Epithelial cell of esophagus (primary cell): Measurements from ENCODE around the gene CLMN.
A peak's percentile ranks its signal among the peaks of the same experiment; 100 is the strongest.

Experiments
- DNase-seq: peaks from one replicate; pipeline ENCODE4 v3.0.0; 2010; ENCODE audit warnings: low read depth
- H3K4me3 ChIP-seq: 2 replicates; pipeline ENCODE4 v1.5.1; 2011; ENCODE audit warnings: mild to moderate bottlenecking, low read length, control low read depth
- TF ChIP-seq, protein P1 (sequence below): IDR thresholded peaks from 2 replicates; pipeline ENCODE4 v1.5.1; 2011; ENCODE audit warnings: low read depth, mild to moderate bottlenecking, low read length, control low read depth, inconsistent platforms; ENCODE audit not compliant: insufficient read depth; ENCODE audit errors: missing control alignments

CLMN gene

DNA sequence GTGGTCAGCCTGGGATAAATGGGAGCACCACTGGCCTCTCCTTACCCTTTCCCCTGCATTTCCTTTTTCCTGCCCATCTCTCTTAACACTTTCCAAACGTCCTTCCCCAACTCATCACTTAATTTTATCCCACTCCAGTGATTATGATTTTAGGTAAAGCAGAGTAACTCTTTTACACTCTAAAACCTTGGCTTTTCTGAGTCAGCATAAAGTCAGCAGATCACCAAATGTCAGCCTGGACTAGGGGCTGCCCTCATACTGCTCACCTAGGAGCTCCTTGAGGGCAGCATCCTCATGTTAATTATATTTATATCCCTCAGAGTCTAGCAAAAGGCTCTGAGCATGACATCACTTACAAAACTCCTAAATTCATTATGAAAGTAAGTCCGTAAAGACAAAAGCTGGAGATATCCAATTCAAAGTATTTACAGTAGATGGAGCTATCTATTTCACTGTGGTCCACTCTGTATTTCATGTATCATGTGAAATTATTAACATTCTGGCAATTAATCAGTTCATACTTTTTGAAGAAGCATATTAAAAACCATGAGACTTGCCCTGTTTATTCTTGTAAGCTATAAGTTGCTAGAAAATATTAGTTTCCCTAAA lies 145.4 kb downstream of the CLMN start:
- no peak for DNase-seq
- H3K4me3 ChIP-seq, result no peak overlapping the region
- TF ChIP-seq, protein P1, sequence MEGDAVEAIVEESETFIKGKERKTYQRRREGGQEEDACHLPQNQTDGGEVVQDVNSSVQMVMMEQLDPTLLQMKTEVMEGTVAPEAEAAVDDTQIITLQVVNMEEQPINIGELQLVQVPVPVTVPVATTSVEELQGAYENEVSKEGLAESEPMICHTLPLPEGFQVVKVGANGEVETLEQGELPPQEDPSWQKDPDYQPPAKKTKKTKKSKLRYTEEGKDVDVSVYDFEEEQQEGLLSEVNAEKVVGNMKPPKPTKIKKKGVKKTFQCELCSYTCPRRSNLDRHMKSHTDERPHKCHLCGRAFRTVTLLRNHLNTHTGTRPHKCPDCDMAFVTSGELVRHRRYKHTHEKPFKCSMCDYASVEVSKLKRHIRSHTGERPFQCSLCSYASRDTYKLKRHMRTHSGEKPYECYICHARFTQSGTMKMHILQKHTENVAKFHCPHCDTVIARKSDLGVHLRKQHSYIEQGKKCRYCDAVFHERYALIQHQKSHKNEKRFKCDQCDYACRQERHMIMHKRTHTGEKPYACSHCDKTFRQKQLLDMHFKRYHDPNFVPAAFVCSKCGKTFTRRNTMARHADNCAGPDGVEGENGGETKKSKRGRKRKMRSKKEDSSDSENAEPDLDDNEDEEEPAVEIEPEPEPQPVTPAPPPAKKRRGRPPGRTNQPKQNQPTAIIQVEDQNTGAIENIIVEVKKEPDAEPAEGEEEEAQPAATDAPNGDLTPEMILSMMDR, result peak; percentile 5

DNA sequence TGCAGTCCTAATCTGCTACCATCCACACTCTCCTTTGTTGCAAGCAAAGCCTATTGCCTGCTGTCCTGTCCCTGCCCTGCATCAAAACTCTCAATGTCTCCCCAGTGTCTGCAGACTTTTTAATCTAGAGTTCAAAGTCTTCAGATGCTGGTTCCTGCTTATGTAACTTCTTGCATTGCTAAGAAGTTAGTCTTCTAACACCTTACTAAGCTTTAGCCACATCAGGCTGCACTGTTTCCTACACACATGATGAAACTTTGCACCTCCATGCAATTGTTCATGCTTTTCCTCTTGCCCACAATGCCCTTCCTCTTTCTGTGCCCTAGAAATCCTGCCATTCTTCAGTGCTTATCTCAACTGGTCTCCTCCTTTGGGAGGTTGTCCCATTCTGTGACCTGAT lies 146.2 kb downstream of the CLMN start:
- no peak overlapping the region for H3K4me3 ChIP-seq
- TF ChIP-seq, protein P1, result no peak
- DNase-seq, result peak; percentile 8

DNA sequence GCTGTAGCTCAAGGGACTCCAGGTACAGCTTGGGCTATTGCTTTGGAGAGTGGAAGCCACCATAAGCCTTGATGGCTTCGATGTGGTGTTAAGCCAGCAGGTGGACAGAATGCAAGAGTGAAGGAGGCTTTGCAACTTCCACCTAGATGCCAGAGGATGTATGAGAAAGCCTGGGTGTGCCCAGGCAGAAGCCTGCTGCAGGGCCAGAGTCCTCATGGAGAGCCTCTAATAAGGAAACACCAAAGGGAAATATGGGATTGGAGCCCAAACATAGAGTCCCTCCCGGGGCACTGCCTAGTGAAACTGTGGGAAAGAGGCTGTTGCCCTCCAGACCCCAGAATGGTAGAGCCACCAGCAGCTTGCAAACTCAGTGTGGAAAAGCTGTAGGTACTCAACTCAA lies 152.5 kb downstream of the CLMN start:
- TF ChIP-seq, protein P1, result no peak
- DNase-seq, result no peak
- H3K4me3 ChIP-seq, result no peak overlapping the region

DNA sequence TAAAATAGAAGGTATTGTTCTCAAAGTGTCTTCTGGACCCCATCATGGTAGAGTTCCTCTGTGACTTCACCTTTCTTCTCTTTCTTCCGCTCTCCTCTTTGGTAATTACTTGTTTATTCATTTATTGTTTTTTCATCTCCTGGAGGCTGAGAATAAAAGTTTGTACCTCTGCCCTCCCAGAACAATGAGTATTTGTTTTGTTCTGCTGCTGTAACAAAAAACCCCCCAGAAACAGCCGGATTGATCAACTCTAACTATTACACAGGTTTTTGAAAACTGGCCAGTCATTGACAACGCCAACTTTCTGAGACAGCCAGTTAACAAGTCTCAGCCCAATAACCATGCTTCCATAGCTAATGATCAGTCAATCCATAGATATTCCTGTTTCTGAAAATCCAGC lies 154.2 kb downstream of the CLMN start:
- TF ChIP-seq, protein P1, result no peak

DNA sequence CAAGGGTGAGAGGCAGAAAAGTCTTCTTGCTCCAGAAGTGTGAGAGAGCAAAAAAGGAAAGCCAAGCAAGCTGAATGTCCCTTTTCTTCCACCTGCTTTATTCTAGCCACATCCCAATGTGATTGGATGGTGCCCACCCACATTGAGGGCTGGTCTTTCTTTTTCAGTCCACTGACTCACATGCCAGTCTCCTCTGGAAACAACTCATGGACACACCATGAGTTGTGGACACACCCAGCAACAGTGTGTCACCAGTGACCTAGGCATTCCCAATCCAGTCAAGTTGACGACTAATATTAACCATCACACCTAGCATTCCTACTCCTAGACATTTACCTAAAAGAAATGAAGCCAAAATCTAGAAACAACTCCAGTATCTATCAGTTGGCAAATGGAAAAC lies 155.2 kb downstream of the CLMN start:
- no peak overlapping the region for H3K4me3 ChIP-seq
- DNase-seq, result peak; percentile 60
- TF ChIP-seq, protein P1, result no peak

More for the DNA sequence above, 154.2 kb downstream of the CLMN start:
- no peak overlapping the region for H3K4me3 ChIP-seq
- no peak for DNase-seq

DNA sequence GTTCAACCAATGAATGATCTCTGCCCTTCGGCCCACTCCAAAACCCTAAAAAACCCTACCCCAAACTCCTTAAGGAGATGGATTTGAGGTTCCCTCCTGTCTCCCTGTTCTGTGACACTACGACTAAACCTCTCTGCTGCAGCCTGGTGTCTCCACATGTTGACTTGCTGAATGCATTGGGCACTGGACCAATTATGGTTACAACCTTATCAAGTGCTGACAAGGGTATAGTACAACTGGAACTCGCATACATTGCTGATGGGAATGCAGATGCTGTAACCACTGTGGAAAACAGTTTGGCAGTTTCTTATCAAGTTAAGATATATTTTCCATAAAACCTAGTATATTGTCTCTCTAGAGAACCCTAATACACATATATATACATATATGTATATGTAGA lies 156.0 kb downstream of the CLMN start:
- TF ChIP-seq, protein P1, result no peak
- DNase-seq, result no peak

DNA sequence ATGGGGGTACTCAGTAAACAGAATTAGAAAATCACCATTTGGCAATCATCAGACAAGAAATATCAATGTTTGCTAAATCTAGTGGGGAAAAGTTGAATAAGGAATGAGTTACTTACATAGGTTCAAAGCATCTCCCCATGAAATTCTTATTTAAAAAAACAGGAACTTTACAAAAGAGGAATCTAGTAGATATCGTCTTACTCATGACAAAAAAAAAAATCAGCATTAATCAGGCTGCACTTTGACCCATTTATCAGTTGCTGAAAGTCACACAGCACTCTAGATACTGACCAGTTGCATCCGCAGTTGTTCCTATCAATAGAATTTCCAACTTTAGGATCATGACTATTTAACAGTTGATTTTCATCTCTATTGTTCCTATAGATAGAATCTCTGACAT lies 156.6 kb downstream of the CLMN start:
- TF ChIP-seq, protein P1, result no peak
- no peak for DNase-seq
- H3K4me3 ChIP-seq, result no peak overlapping the region

More for the DNA sequence above, 156.0 kb downstream of the CLMN start:
- H3K4me3 ChIP-seq, result no peak overlapping the region
